ENCODE measurements around the gene BCO2.

BCO2 gene

DNA sequence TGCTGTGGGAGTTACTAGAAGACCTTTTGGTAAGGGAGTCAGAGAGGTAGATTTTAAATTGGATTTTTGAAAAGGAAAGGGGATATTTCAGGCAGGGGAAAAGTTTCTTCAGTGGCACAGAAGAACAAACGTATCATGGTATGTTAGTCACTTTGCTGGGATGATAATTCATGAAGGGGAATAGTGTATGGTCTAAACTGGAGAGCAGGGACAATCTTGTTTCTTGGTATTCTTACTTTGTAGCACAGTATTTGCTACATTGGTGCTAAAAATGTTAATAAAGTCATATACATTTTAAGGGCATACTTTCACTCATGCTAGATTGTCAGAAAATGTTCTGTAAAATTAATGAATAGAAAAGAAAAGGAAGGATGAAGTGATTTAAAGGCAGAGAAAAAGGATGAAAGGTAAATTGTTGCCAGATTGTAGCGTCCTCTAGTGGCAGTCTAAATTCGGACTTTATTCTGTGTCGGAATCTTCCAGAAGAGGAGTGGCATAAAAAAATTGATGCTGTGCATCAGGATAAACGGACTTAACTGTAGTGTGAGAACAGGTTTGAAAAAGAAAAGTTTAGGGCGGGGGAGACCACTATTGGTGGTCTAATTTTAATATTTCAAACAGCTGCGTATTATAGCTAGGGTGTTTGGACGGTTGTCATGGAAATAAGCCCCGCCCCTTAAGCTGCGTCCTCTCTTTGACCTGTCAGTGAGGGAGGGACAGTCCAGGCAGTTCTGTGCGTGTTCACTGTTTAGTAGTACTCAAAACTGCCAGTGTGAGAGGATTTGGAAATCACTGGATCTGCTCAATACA, at the start of gene BCO2:
TSS of gene BCO2 (plus strand) at position 724 of the 810 bp plus-strand sequence. CDS start 90 bp downstream, outside the sequence.
- no peak within 1 kb of the TSS for H3K27ac ChIP-seq
- peak; percentile 92 for TF ChIP-seq CTCF (conservative IDR thresholded peaks at IDR 0.05)

DNA sequence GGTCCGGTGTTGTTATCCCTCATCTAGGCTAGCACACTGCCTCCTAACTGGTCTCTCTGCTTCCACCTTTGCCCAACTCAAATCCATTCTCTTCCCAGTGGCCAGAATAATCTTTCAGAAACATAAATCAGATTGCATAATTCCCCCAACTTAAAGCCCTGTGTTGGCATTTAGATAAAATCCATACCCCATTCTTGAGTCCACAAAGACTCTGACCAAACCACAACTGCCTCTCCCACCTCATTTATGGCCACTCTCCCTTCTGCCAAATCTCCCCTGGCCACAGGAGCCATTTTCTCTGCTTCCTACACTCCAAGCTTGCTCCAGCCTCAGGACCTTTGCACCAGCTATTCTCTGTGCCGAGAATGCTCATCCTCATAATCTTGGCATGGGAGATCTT, 48.3 kb upstream of the BCO2 start:
- TF ChIP-seq CTCF (conservative IDR thresholded peaks at IDR 0.05): no peak
- H3K27ac ChIP-seq: no peak overlapping the region

- no peak overlapping the region for H3K27ac ChIP-seq
- TF ChIP-seq CTCF (conservative IDR thresholded peaks at IDR 0.05): no peak
Measured at GRCh38 chr11:112128483-112129121, 46.7 kb upstream of the BCO2 start.

GRCh38 chr11:112129656-112130055, 45.7 kb upstream of the BCO2 start:
- no peak for TF ChIP-seq CTCF (conservative IDR thresholded peaks at IDR 0.05)
- H3K27ac ChIP-seq: no peak overlapping the region

DNA sequence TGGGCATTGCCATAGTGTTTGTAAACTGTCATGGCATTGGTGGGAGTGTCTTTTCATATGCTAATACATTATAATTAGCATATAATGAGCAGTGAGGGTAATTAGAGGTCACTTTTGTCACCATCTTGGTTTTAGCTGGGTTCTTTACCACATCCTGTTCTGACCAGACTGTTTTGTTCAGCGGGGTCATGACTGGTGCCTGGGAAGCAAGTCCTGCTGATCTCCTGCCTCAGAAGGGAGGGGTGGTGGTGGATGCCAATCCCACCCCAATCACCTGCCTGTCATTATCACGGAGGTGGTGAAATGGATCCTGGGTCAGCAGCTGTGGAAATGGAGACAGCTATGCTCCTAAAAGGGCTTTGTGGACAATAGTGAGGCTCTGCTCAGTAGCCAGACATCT, 42.6 kb upstream of the BCO2 start:
- no peak overlapping the region for H3K27ac ChIP-seq
- no peak for TF ChIP-seq CTCF (conservative IDR thresholded peaks at IDR 0.05)

- no peak for TF ChIP-seq CTCF (conservative IDR thresholded peaks at IDR 0.05)
- no peak overlapping the region for H3K27ac ChIP-seq
Measured at GRCh38 chr11:112134473-112134872, 40.8 kb upstream of the BCO2 start.

DNA sequence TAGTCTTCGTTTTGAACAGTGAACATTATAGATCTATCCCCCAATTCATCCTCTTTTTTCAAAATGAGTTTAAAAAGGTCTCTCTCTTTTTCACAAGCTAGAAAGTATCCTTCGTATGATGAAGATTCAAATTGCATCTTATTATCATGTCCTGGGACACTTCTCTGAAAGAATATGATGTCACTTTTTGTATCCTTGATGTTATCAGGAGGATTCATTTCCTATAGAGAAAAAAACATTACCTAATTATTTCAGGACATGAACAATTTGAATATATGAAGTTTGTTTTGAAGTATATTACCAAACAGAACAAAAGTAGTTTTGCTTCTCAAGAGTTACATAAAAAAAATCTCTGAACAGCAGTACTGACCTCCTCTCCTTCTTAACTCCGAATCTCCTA, 31.7 kb upstream of the BCO2 start:
- H3K27ac ChIP-seq: no peak overlapping the region
- no peak for TF ChIP-seq CTCF (conservative IDR thresholded peaks at IDR 0.05)

All from VCaP (cell line).